HL-60 (cell line): ENCODE results near the gene STIM2.

Source experiments
- DNase-seq, 2 experiments: peaks; one replicate each; pipeline ENCODE4 v3.0.0-alpha.2; 2010 to 2020; ENCODE audit warnings: low read depth in 1 of 2, low spot score in 1 of 2
- H3K27ac ChIP-seq: fragments of 250-450 bp; sonication (Bioruptor Pico); replicated peaks from 2 replicates; pipeline ENCODE4 v1.5.1; 2020; ENCODE audit warnings: mild to moderate bottlenecking, moderate library complexity
- H3K27me3 ChIP-seq: fragments of 250-450 bp; sonication (Bioruptor Pico); 2 replicates; pipeline ENCODE4 v1.5.1; 2021; ENCODE audit warnings: mild to moderate bottlenecking, moderate library complexity; ENCODE audit not compliant: insufficient read depth, poor library complexity, severe bottlenecking
- H3K4me3 ChIP-seq: replicated peaks from 2 replicates; pipeline ENCODE4 v1.5.1; 2011; ENCODE audit warnings: mild to moderate bottlenecking, control low read depth, low read length; ENCODE audit not compliant: insufficient read depth
- GABPA ChIP-seq: IDR thresholded peaks from 2 replicates; pipeline ENCODE4 v1.6.1; 2012; ENCODE audit warnings: low read depth
- POLR2AphosphoS5 ChIP-seq: IDR thresholded peaks from 2 replicates; pipeline ENCODE4 v1.6.1; 2012; ENCODE audit warnings: low read depth
- SPI1 ChIP-seq: IDR thresholded peaks from 2 replicates; pipeline ENCODE4 v1.6.1; 2012; ENCODE audit warnings: low read depth, mild to moderate bottlenecking, borderline replicate concordance
- TF ChIP-seq, protein P1 (sequence below): IDR thresholded peaks from 2 replicates; pipeline ENCODE4 v1.6.1; 2012; ENCODE audit warnings: low read depth; ENCODE audit not compliant: insufficient replicate concordance
- TF ChIP-seq, protein P2 (sequence below): IDR thresholded peaks from one replicate; pipeline ENCODE4 v1.5.1; 2011; ENCODE audit warnings: low read length, control low read depth, inconsistent platforms; ENCODE audit not compliant: insufficient read depth

STIM2 gene

DNA sequence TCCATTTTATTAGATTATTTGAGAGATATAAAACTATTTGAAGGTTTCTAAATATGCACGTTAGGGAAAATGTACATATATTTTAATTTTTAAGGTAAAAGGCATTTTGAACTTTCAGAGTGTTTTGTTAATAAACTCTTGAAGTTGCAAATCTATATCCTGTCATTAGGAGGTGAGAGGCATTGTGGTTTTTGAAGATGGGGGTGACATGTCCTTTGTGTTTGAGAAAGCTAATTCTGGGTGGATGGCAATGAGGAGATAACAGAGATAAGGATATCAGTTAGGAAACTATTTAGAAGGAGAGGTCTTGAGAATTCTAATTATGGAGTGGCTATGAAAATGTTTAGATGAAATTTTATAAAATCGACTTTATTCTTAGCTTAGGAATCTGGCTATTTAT is 6.1 kb downstream of the STIM2 start:
- TF ChIP-seq, protein P1, sequence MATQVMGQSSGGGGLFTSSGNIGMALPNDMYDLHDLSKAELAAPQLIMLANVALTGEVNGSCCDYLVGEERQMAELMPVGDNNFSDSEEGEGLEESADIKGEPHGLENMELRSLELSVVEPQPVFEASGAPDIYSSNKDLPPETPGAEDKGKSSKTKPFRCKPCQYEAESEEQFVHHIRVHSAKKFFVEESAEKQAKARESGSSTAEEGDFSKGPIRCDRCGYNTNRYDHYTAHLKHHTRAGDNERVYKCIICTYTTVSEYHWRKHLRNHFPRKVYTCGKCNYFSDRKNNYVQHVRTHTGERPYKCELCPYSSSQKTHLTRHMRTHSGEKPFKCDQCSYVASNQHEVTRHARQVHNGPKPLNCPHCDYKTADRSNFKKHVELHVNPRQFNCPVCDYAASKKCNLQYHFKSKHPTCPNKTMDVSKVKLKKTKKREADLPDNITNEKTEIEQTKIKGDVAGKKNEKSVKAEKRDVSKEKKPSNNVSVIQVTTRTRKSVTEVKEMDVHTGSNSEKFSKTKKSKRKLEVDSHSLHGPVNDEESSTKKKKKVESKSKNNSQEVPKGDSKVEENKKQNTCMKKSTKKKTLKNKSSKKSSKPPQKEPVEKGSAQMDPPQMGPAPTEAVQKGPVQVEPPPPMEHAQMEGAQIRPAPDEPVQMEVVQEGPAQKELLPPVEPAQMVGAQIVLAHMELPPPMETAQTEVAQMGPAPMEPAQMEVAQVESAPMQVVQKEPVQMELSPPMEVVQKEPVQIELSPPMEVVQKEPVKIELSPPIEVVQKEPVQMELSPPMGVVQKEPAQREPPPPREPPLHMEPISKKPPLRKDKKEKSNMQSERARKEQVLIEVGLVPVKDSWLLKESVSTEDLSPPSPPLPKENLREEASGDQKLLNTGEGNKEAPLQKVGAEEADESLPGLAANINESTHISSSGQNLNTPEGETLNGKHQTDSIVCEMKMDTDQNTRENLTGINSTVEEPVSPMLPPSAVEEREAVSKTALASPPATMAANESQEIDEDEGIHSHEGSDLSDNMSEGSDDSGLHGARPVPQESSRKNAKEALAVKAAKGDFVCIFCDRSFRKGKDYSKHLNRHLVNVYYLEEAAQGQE: no peak
- TF ChIP-seq GABPA: no peak
- no peak for TF ChIP-seq SPI1
- no peak for TF ChIP-seq POLR2AphosphoS5
- TF ChIP-seq, protein P2, sequence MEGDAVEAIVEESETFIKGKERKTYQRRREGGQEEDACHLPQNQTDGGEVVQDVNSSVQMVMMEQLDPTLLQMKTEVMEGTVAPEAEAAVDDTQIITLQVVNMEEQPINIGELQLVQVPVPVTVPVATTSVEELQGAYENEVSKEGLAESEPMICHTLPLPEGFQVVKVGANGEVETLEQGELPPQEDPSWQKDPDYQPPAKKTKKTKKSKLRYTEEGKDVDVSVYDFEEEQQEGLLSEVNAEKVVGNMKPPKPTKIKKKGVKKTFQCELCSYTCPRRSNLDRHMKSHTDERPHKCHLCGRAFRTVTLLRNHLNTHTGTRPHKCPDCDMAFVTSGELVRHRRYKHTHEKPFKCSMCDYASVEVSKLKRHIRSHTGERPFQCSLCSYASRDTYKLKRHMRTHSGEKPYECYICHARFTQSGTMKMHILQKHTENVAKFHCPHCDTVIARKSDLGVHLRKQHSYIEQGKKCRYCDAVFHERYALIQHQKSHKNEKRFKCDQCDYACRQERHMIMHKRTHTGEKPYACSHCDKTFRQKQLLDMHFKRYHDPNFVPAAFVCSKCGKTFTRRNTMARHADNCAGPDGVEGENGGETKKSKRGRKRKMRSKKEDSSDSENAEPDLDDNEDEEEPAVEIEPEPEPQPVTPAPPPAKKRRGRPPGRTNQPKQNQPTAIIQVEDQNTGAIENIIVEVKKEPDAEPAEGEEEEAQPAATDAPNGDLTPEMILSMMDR: no peak
- Histone ChIP-seq H3K4me3 (no peak overlapping the region), H3K27ac (no peak overlapping the region), H3K27me3 (no peaks in the 10 kb centered on the region)
- DNase-seq: no peak

DNA sequence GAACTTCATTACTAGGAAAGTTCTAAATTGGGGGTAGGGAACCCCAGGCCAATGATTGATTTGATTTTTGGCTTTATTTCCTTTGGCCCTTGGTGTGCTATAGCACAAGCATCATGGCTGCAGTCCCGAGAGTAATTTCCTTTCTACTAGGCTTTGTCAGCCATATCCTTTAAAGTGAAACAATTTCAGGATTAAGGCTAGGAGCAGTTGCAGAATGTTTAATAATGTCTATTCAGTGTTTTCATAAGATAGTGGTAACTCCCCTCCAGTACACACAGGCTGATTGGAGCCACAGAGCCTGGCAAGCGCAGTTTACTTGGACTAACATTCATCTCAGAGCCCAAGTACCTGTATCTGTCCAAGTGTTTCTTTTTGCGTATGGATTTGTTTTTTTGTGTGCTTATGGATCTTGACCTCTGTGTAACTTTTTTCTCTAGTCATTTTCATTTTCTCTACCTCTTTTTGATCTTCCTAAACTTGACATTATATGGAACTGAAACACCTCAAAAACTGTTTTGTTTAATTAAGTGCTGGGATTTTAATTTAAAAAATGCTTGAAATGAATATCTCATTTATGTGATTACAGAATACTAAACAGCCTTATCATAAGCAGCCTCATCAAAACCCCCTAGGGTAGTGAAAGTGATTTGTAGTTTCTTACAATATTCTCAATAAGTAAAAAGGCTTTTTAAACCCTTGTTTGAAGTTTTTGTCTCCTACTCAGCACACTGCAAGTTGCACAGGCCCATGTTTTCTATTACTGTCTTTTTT is 7.5 kb downstream of the STIM2 start:
- Histone ChIP-seq H3K4me3 (no peak overlapping the region), H3K27me3 (no peaks in the 10 kb centered on the region), H3K27ac (no peak overlapping the region)
- no peak for DNase-seq
- TF ChIP-seq SPI1 (no peak), GABPA (no peak)

DNA sequence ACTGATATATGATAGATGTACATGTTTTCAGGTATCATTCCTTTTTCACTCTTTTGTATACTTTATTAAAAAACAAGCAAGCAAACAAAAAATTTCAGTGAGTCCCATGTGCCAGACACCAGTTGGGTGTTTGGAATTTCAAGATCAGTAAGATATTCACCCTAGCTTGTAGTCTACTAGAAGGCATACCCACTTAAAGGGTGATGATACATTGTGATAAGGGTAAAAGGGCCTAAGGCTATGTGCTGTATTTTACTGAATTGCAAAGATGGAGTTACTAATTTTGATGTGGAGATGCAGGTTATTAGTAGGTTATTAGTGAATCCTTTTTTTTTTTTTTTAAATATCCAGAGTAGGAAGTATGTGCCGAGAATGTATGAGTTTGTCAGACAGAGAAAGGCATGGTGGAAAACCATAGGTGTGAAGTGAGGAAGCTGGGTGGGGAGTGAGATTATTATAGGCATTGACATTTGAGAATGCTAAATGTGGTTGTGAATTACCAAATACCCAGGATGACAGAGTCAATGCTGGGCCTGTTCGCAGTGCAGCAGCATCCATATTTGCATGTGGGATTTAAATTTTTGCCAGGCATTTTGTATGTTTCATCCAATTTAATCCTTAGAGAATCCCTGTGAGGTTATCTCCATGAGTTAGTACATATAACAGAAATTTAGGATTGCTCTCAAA is 10.1 kb downstream of the STIM2 start:
- no peak for TF ChIP-seq SPI1
- TF ChIP-seq, protein P2: no peak
- no peak for TF ChIP-seq GABPA
- TF ChIP-seq, protein P1: no peak
- no peak for TF ChIP-seq POLR2AphosphoS5
- no peak for DNase-seq
- H3K27me3 ChIP-seq: no peaks in the 10 kb centered on the region
- no peak overlapping the region for H3K4me3 ChIP-seq
- no peak overlapping the region for H3K27ac ChIP-seq

DNA sequence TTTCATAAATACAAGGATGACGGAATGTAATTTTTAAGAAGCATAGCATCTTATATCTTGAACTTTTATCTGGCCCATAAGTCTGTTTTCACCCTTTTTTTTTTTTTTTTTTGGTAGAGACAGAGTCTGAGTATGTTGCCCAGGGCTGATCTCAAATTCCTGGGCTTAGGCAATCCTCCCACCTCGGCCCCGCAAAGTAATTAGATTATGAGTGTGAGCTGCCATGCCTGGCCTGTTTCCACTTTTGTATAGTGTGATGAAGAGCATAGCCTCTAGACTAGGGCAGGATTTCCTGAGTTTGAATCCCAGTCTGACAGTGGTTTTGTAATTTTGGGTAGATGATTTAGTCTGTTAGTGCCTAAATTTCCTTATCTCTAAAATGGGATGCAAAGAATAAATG is 11.0 kb downstream of the STIM2 start:
- H3K27ac ChIP-seq: no peak overlapping the region
- no peak for DNase-seq

More for the DNA sequence above, 11.0 kb downstream of the STIM2 start:
- H3K4me3 ChIP-seq: no peak overlapping the region
- no peaks in the 10 kb centered on the region for H3K27me3 ChIP-seq
- TF ChIP-seq, protein P2: no peak
- TF ChIP-seq, protein P1: no peak
- no peak for TF ChIP-seq POLR2AphosphoS5
- no peak for TF ChIP-seq SPI1
- no peak for TF ChIP-seq GABPA
